ENCODE measurements around the gene WNT7B. TPM values are rescaled to one million over a fixed set of nuclear protein-coding genes. Genes with fewer than 3 reads are reported as not detected.

Gene WNT7B
- total and polyA plus RNA-seq, 10 of the 15 experiments (the other 5 are each of a cell fraction or from before 2014, with no cell fraction given): 0.12 TPM; not detected in 9

DNA sequence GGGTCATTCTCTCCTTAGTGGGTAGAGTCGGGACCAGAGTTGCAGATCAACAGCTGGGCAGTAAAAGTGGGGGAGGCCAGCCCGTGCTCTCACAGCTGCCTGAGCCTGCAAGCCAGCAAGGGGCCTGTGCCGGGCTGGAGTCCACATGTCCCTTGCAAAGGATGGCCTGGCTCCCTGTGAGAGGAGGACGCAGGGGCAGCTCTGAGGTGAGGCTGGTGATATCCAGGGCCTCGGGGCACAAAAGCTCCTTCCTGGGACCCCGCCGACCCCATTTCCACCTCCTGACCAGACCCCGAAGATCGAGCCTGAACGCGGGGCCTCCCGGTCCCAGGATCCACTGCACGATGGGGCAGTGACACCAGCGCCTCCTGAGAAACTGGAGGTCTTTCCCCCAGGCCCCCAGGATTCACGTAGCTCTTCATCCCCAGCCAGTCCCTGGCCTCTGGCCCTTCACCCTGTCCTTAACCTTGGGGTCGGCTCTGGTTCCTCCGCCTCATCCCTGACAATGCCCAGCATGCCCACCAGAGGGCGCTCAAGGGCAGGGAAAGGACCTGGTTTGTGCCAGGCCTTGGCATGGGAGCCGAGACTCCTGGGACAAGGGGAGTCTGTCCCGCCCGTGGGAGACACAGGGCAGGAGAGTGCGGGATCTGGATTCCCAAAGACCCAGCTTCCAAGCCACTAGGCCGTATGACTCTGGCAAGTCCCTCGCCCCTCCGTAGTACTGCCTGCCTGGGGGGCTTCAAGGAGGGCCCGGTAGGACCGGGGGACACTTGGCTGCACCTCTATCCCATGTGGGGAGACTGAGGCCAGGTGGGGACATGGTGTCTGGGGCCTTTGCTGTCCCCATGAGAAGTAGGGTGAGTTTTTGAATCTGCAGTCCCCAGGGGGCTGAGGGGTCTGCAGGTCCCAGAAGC lies 17.8 kb upstream of the WNT7B start (continued):
- TF ChIP-seq ELK1 (IDR thresholded peaks at IDR 0.05; ENCODE audit: low read depth, low read length) (no peak), MTA3 (IDR thresholded peaks at IDR 0.05; ENCODE audit: borderline replicate concordance, low read length) (no peak), ZNF687 (IDR thresholded peaks at IDR 0.05) (no peak), SP1 (IDR thresholded peaks at IDR 0.05; ENCODE audit: low read depth, low read length) (no peak), BCL3 (IDR thresholded peaks at IDR 0.05; ENCODE audit: borderline replicate concordance, insufficient read depth, low read depth, low read length, poor library complexity, severe bottlenecking) (no peak), ESRRA (IDR thresholded peaks at IDR 0.05; ENCODE audit: low read length) (no peak), FOS (IDR thresholded peaks at IDR 0.05; ENCODE audit: borderline replicate concordance, extremely low read depth, insufficient read length) (no peak), IKZF1 (conservative IDR thresholded peaks at IDR 0.05) (peak; percentile 30; the same call in 1 of the 2 replicates), MXI1 (IDR thresholded peaks at IDR 0.05; ENCODE audit: low read depth, low read length) (no peak), E2F8 (IDR thresholded peaks at IDR 0.05; ENCODE audit: low read depth, partially characterized antibody) (no peak), POU2F2 (IDR thresholded peaks at IDR 0.05; ENCODE audit: borderline replicate concordance, low read depth, low read length) (no peak), CEBPB (IDR thresholded peaks at IDR 0.05; ENCODE audit: borderline replicate concordance in 1 of 2, low read depth in 2 of 2, low read length in 2 of 2) (no peak), WRNIP1 (IDR thresholded peaks at IDR 0.05; ENCODE audit: borderline replicate concordance, low read depth, low read length) (no peak), POLR2AphosphoS2 (IDR thresholded peaks at IDR 0.05; ENCODE audit: low read depth, low read length) (no peak), HDGF (IDR thresholded peaks at IDR 0.05) (no peak)
- TF ChIP-seq, protein P1, sequence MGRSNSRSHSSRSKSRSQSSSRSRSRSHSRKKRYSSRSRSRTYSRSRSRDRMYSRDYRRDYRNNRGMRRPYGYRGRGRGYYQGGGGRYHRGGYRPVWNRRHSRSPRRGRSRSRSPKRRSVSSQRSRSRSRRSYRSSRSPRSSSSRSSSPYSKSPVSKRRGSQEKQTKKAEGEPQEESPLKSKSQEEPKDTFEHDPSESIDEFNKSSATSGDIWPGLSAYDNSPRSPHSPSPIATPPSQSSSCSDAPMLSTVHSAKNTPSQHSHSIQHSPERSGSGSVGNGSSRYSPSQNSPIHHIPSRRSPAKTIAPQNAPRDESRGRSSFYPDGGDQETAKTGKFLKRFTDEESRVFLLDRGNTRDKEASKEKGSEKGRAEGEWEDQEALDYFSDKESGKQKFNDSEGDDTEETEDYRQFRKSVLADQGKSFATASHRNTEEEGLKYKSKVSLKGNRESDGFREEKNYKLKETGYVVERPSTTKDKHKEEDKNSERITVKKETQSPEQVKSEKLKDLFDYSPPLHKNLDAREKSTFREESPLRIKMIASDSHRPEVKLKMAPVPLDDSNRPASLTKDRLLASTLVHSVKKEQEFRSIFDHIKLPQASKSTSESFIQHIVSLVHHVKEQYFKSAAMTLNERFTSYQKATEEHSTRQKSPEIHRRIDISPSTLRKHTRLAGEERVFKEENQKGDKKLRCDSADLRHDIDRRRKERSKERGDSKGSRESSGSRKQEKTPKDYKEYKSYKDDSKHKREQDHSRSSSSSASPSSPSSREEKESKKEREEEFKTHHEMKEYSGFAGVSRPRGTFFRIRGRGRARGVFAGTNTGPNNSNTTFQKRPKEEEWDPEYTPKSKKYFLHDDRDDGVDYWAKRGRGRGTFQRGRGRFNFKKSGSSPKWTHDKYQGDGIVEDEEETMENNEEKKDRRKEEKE (IDR thresholded peaks at IDR 0.05): no peak
